ENCODE data around the gene NOXA1. TPM values are rescaled to one million over a fixed set of nuclear protein-coding genes. Genes with fewer than 3 reads are reported as not detected.
"Not testable (repeated sequence)": the region's sequence is repeated elsewhere in the genome, so short reads cannot be mapped to it uniquely, and the experiment has no call there.

Gene NOXA1
- total and polyA plus RNA-seq, 2 of the 8 experiments (the other 6 are each of a cell fraction or from before 2014, with no cell fraction given): 0.34 to 0.91 TPM

GRCh38 chr9:137465720-137466388 is 42.7 kb downstream of the NOXA1 start (continued):
- TF ChIP-seq RBBP5 (IDR thresholded peaks at IDR 0.05; ENCODE audit: borderline replicate concordance, low read depth, low read length) (no peak), TCF12 (IDR thresholded peaks at IDR 0.05; ENCODE audit: low read depth, low read length) (no peak), SRF (IDR thresholded peaks at IDR 0.05; ENCODE audit: low read depth, low read length) (no peak), EP300 (IDR thresholded peaks at IDR 0.05; ENCODE audit: borderline replicate concordance in 1 of 2, low read depth in 2 of 2, low read length in 2 of 2) (no peak), SAP30 (IDR thresholded peaks at IDR 0.05; ENCODE audit: insufficient read depth, insufficient replicate concordance, low read length) (no peak), ATF2 (IDR thresholded peaks at IDR 0.05; ENCODE audit: low read length) (no peak), BCL11A (IDR thresholded peaks at IDR 0.05; ENCODE audit: low read depth in 2 of 2, low read length in 2 of 2) (no peak), SP4 (IDR thresholded peaks at IDR 0.05; ENCODE audit: low read length) (no peak)

GRCh38 chr9:137466389-137467085 is 43.3 kb downstream of the NOXA1 start:
- H2BK120ac ChIP-seq (replicated peaks; ENCODE audit: low read depth, low read length); H4K91ac ChIP-seq (replicated peaks; ENCODE audit: insufficient read length, low read length); H3K14ac ChIP-seq (ENCODE audit: insufficient read length); H3K9ac ChIP-seq (replicated peaks in 1 of 4; ENCODE audit: extremely low read depth in 1 of 4, low read depth in 3 of 4, low read length in 3 of 4); H2AFZ ChIP-seq (ENCODE audit: low read length); H3K4me1 ChIP-seq (replicated peaks in 1 of 4; ENCODE audit: control insufficient read depth in 3 of 4, insufficient read depth in 4 of 4, low read length in 3 of 4); H2BK12ac ChIP-seq (ENCODE audit: low read depth, low read length); H2BK5ac ChIP-seq (ENCODE audit: low read depth, low read length); DNase-seq (ENCODE audit: low read depth in 1 of 2, low spot score in 2 of 2); H4K20me1 ChIP-seq (replicated peaks in 1 of 2; ENCODE audit: control insufficient read depth in 1 of 2, insufficient read depth in 2 of 2, low read length in 2 of 2); H2AK5ac ChIP-seq (ENCODE audit: low read depth, low read length); H3K4me2 ChIP-seq (ENCODE audit: insufficient read depth in 1 of 2, low read depth in 2 of 2, low read length in 2 of 2); FAIRE-seq; H2BK20ac ChIP-seq (ENCODE audit: low read length); H3K56ac ChIP-seq (replicated peaks; ENCODE audit: insufficient read length, low read depth, low read length); H3K9me3 ChIP-seq (ENCODE audit: insufficient read depth in 2 of 2, low read depth in 1 of 2, low read length in 1 of 2); H2BK15ac ChIP-seq (ENCODE audit: low read length); H3K4me3 ChIP-seq (ENCODE audit: extremely low read depth in 1 of 4, insufficient read depth in 2 of 4, low read depth in 3 of 4, low read length in 4 of 4); H3K18ac ChIP-seq (ENCODE audit: extremely low read depth, low read length); H3K23ac ChIP-seq (ENCODE audit: insufficient read length); CTCF ChIA-PET (ENCODE audit: partially characterized antibody); H3K27ac ChIP-seq (ENCODE audit: low read depth, low read length); H3K4ac ChIP-seq (replicated peaks; ENCODE audit: insufficient read length, low read depth, low read length); H3K79me2 ChIP-seq (ENCODE audit: control insufficient read depth in 1 of 2, insufficient read depth in 2 of 2, low read length in 2 of 2); H4K5ac ChIP-seq (ENCODE audit: insufficient read length, low read depth, low read length); H3K36me3 ChIP-seq (ENCODE audit: control insufficient read depth in 2 of 4, insufficient read depth in 4 of 4, low read length in 3 of 4); H3K79me1 ChIP-seq (ENCODE audit: low read depth, low read length); H3K23me2 ChIP-seq (ENCODE audit: low read depth, low read length); H4K8ac ChIP-seq (ENCODE audit: extremely low read depth, insufficient read depth, low read length): not testable (repeated sequence)
- WGBS, 2 experiments (ENCODE audit: extremely low coverage in 1 of 2, insufficient coverage in 1 of 2, insufficient read length in 1 of 2, insufficient replicate concordance in 2 of 2, low coverage in 1 of 2, low lambda C conversion rate in 2 of 2, missing lambda C conversion rate in 1 of 2): 91% methylated on average over 35 of the region's 35 CpGs; no CpG with 5 or more reads in 1 of the 2 experiments
- peaks cover 0 to 14% (median 9%) of the 10 kb centered on the region in 4 experiments; a peak in 5 of 7 replicates for H3K27me3 ChIP-seq (replicated peaks in 1 of 4; ENCODE audit: control insufficient read depth in 3 of 4, extremely low read depth in 1 of 4, insufficient read depth in 3 of 4, low read length in 3 of 4)
- POLR2A ChIA-PET (ENCODE audit: partially characterized antibody): interaction anchor here (0.6 kb wide), 1 partner anchor 17 kb away, joined by 3 read pairs; no protein-coding TSS in a partner anchor
